Left ventricle myocardium inferior (tissue), 1 donor: ENCODE data around the gene PEX1. TPM values are rescaled to one million over a fixed set of nuclear protein-coding genes. Genes with fewer than 3 reads are reported as not detected.

ENCODE experiments used
- DNase-seq: peaks from one replicate; pipeline ENCODE4 v3.0.0-alpha.2; 2020
- H3K27ac ChIP-seq: fragments of 200-600 bp; replicated peaks from 2 replicates; pipeline ENCODE4 v1.8.0; 2021
- H3K27me3 ChIP-seq: fragments of 200-600 bp; 2 replicates; pipeline ENCODE4 v1.8.0; 2021; ENCODE audit warnings: low read depth
- H3K36me3 ChIP-seq: fragments of 200-600 bp; 2 replicates; pipeline ENCODE4 v1.8.0; 2021
- H3K4me1 ChIP-seq: fragments of 200-600 bp; 2 replicates; pipeline ENCODE4 v1.8.0; 2021
- H3K4me3 ChIP-seq: fragments of 200-600 bp; 2 replicates; pipeline ENCODE4 v1.8.0; 2021; ENCODE audit warnings: mild to moderate bottlenecking, moderate library complexity
- H3K9me3 ChIP-seq: fragments of 200-600 bp; replicated peaks from 2 replicates; pipeline ENCODE4 v1.8.0; 2021
- intact Hi-C: fragments of 100-400 bp; cut with micrococcal nuclease; formaldehyde crosslinking; loops from one replicate; pipeline ENCODE4 v1.11.0; 2022
- total RNA-seq: library from RNA; stranded (reverse); fragmentation: NEBNext Ultra II Directional; extraction: Animal tissue kit (Norgen Biotek cat#: 25700); gene quantifications from one replicate; pipeline ENCODE4 v1.2.1, GENCODE V29; 2021
- TF ChIP-seq, protein P1 (sequence below): fragments of 200-600 bp; IDR thresholded peaks from 2 replicates; pipeline ENCODE4 v1.8.0; 2021; ENCODE audit warnings: antibody characterized with exemption, mild to moderate bottlenecking, borderline replicate concordance
- donor health status: DM: no; HTN: yes; CAD: no; lungs with severe emphysema.

Gene PEX1
- total RNA-seq, 1 donor from 2014 or later = 13.8 TPM

DNA sequence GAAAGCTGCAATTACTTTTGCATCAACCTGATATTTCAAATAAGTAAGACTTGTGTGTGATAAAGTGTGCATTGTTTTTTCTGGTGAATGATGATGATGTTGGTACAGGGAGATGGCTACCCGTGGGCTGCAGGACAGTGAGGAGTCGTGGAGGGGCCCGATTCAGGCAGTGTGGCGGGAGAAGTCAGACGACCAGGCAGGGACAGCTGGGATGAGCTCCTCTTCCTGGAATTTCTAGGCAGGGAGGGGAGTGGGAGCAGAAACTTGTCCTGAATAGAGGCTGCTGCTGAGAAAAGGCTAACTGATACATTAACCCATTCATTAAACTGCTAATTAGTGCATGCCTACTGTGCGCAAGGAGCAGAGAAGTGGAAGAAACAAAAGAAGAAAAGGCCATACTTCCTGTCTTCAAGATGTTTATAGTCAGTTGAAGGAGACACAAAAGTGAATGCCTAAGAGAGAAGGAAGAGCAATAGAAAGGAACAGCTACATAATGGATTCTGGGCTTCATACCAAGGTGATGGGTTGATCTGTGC lies 90.3 kb downstream of the PEX1 start:
- Histone ChIP-seq H3K36me3 (no peaks in the 10 kb centered on the region), H3K4me3 (no peak overlapping the region), H3K4me1 (no peaks in the 10 kb centered on the region), H3K27me3 (peaks cover 16% of the 10 kb centered on the region), H3K9me3 (no peaks in the 10 kb centered on the region), H3K27ac (no peak overlapping the region)
- intact Hi-C loops = no loop called here
- TF ChIP-seq, protein P1, sequence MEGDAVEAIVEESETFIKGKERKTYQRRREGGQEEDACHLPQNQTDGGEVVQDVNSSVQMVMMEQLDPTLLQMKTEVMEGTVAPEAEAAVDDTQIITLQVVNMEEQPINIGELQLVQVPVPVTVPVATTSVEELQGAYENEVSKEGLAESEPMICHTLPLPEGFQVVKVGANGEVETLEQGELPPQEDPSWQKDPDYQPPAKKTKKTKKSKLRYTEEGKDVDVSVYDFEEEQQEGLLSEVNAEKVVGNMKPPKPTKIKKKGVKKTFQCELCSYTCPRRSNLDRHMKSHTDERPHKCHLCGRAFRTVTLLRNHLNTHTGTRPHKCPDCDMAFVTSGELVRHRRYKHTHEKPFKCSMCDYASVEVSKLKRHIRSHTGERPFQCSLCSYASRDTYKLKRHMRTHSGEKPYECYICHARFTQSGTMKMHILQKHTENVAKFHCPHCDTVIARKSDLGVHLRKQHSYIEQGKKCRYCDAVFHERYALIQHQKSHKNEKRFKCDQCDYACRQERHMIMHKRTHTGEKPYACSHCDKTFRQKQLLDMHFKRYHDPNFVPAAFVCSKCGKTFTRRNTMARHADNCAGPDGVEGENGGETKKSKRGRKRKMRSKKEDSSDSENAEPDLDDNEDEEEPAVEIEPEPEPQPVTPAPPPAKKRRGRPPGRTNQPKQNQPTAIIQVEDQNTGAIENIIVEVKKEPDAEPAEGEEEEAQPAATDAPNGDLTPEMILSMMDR = no peak
- no peak for DNase-seq

Other genes starting within 250 kb of the PEX1 start
- gene GATAD1, start 81.0 kb downstream of the PEX1 start, total RNA-seq = 15.4 TPM
- gene ERVW-1, start 50.6 kb downstream of the PEX1 start, total RNA-seq = not detected
- gene RBM48, start 275 bp upstream of the PEX1 start, total RNA-seq = 14.1 TPM
- 13.6 TPM for gene FAM133B, start 61.9 kb upstream of the PEX1 start, total RNA-seq